ENCODE measurements around the gene KRTAP10-10.

- TF ChIP-seq CTCF (IDR thresholded peaks at IDR 0.05 in 4 of 5, conservative IDR thresholded peaks at IDR 0.05 in 1 of 5) (no peak), POLR2A (IDR thresholded peaks at IDR 0.05) (no peak)
Observed at GRCh38 chr21:44589586-44590305, 47.4 kb upstream of the KRTAP10-10 start.
